GM21390 (cell line): ENCODE measurements around the gene SLC25A15.
"Not testable (repeated sequence)": the region's sequence is repeated elsewhere in the genome, so short reads cannot be mapped to it uniquely, and the experiment has no call there.

ENCODE experiments used
- ATAC-seq: cut with Tn5 transposase; IDR thresholded peaks from one replicate; pipeline ENCODE4 v1.9.1; 2021; ENCODE audit not compliant: unreplicated experiment

SLC25A15 gene

GRCh38 chr13:40812724-40813445, 23.5 kb downstream of the SLC25A15 start:
- ATAC-seq, result no peak

GRCh38 chr13:40813667-40814454, 24.4 kb downstream of the SLC25A15 start:
- ATAC-seq, result no peak

- no peak for ATAC-seq
Observed at GRCh38 chr13:40814803-40815202, 25.4 kb downstream of the SLC25A15 start.

- ATAC-seq, result no peak
Observed at GRCh38 chr13:40818926-40819325, 29.5 kb downstream of the SLC25A15 start.

- no peak for ATAC-seq
Observed at GRCh38 chr13:40819797-40820315, 30.4 kb downstream of the SLC25A15 start.

- not testable (repeated sequence) for ATAC-seq
Observed at GRCh38 chr13:40839725-40840124, 50.3 kb downstream of the SLC25A15 start.

GRCh38 chr13:40840955-40841354, 51.5 kb downstream of the SLC25A15 start:
- not testable (repeated sequence) for ATAC-seq
